B cell (primary cell): ENCODE results near the gene SLC27A1. TPM values are rescaled to one million over a fixed set of nuclear protein-coding genes. Genes with fewer than 3 reads are reported as not detected.

Experiments used
- ATAC-seq: fragments of 200-7000 bp; cut with Tn5 transposase; one replicate; pipeline ENCODE4 v1.10.0; 2021; ENCODE audit warnings: low read depth, mild to moderate bottlenecking, moderate number of reproducible peaks, moderate library complexity
- CTCF ChIA-PET: fragments of 350-600 bp; sonication (Branson Sonifier 250); formaldehyde crosslinking; loops from one replicate; lab custom pipeline; 2021; ENCODE audit warnings: antibody characterized with exemption, inconsistent platforms; lab: Charles Lee
- POLR2A ChIA-PET: fragments of 350-600 bp; sonication (Branson Sonifier 250); formaldehyde crosslinking; loops from one replicate; lab custom pipeline; 2021; ENCODE audit warnings: antibody characterized with exemption; lab: Charles Lee
- DNase-seq: peaks from one replicate; pipeline ENCODE4 v3.0.0; 2013
- H2AFZ ChIP-seq: 2 replicates; pipeline ENCODE4 v1.6.1; 2012; ENCODE audit warnings: mild to moderate bottlenecking, low read depth, low read length; ENCODE audit not compliant: insufficient read depth, poor library complexity, severe bottlenecking
- H3K27ac ChIP-seq, 2 donors: 1 replicate in 1 of 2; 2 replicates in 1 of 2; pipeline ENCODE4 v1.5.1; 2012 to 2013; ENCODE audit warnings: low read length in 2 of 2, mild to moderate bottlenecking in 2 of 2, moderate library complexity in 1 of 2
- H3K27me3 ChIP-seq, 4 experiments: fragments of 200-600 bp in 1 of 4; sonication (generic) in 1 of 4; replicated peaks in 1 of 4; 1 replicate in 2 of 4; 2 replicates in 2 of 4; pipeline versions ENCODE4 v1.6.1 to v1.7.0; 2013 to 2016; ENCODE audit warnings: low read length in 3 of 4, mild to moderate bottlenecking in 2 of 4, mixed read lengths in 1 of 4, moderate library complexity in 1 of 4; ENCODE audit not compliant: insufficient read depth in 4 of 4, control insufficient read depth in 3 of 4; ENCODE audit errors: control extremely low read depth in 1 of 4
- H3K36me3 ChIP-seq, 2 experiments: replicated peaks in 1 of 2; 1 replicate in 1 of 2; 2 replicates in 1 of 2; pipeline versions ENCODE4 v1.6.1 to v1.7.1; 2013; ENCODE audit warnings: low read length in 1 of 2; ENCODE audit not compliant: insufficient read depth in 2 of 2, control insufficient read depth in 1 of 2; ENCODE audit errors: control extremely low read depth in 1 of 2, extremely low read depth in 1 of 2
- H3K4me1 ChIP-seq, 2 donors: fragments of 200-600 bp in 1 of 2; sonication (generic) in 1 of 2; 1 replicate in 1 of 2; 2 replicates in 1 of 2; pipeline versions ENCODE4 v1.5.1 to v1.6.1; 2013 to 2017; ENCODE audit warnings: low read length in 2 of 2; ENCODE audit not compliant: control insufficient read depth in 2 of 2, insufficient read depth in 2 of 2
- H3K4me2 ChIP-seq: replicated peaks from 2 replicates; pipeline ENCODE3; 2012; ENCODE audit warnings: mild to moderate bottlenecking, low read depth, low read length; ENCODE audit not compliant: poor library complexity, severe bottlenecking
- H3K4me3 ChIP-seq, 5 experiments: fragments of 200-600 bp in 1 of 5; sonication (generic) in 1 of 5; 1 replicate in 3 of 5; 2 replicates in 2 of 5; pipeline versions ENCODE4 v1.5.1 to v1.7.0; 2011 to 2016; ENCODE audit warnings: low read length in 4 of 5, mild to moderate bottlenecking in 4 of 5, low read depth in 2 of 5, control low read depth in 1 of 5, moderate library complexity in 1 of 5; ENCODE audit not compliant: insufficient read depth in 1 of 5; ENCODE audit errors: control extremely low read depth in 1 of 5, extremely low read depth in 1 of 5
- H3K79me2 ChIP-seq: fragments of 200-600 bp; sonication (generic); one replicate; pipeline ENCODE4 v1.6.0; 2016; ENCODE audit warnings: low read length; ENCODE audit not compliant: control insufficient read depth, insufficient read depth
- H3K9ac ChIP-seq: fragments of 200-600 bp; sonication (generic); 2 replicates; pipeline ENCODE4 v1.6.1; 2017; ENCODE audit warnings: mild to moderate bottlenecking, low read length, moderate library complexity
- H3K9me3 ChIP-seq, 3 donors: one replicate each; pipeline versions ENCODE4 v1.6.1 to v1.7.1; 2013; ENCODE audit warnings: low read length in 2 of 3; ENCODE audit not compliant: control insufficient read depth in 2 of 3, insufficient read depth in 1 of 3; ENCODE audit errors: control extremely low read depth in 1 of 3
- H4K20me1 ChIP-seq: 2 replicates; pipeline ENCODE4 v1.6.0; 2012; ENCODE audit warnings: mild to moderate bottlenecking, low read length; ENCODE audit not compliant: insufficient read depth, control insufficient read depth, poor library complexity, severe bottlenecking
- H3K27ac Mint-ChIP-seq: one replicate; pipeline ENCODE4 v1.8.0; 2021; ENCODE audit warnings: mixed read lengths
- H3K27me3 Mint-ChIP-seq: one replicate; pipeline ENCODE4 v1.8.0; 2021; ENCODE audit warnings: mixed read lengths
- H3K4me1 Mint-ChIP-seq: one replicate; pipeline ENCODE4 v1.8.0; 2021; ENCODE audit warnings: mixed read lengths
- H3K4me3 Mint-ChIP-seq: one replicate; pipeline ENCODE4 v1.8.0; 2021; ENCODE audit warnings: mixed read lengths
- H3K9me3 Mint-ChIP-seq: one replicate; pipeline ENCODE4 v1.8.0; 2022; ENCODE audit warnings: mixed read lengths; ENCODE audit not compliant: insufficient read depth
- CTCF ChIP-seq: fragments of 200-600 bp; IDR thresholded peaks from one replicate; pipeline ENCODE4 v1.8.0; 2022; ENCODE audit warnings: antibody characterized with exemption, mild to moderate bottlenecking
- EZH2 ChIP-seq: IDR thresholded peaks from 2 replicates; pipeline ENCODE4 v1.6.1; 2012; ENCODE audit warnings: borderline replicate concordance, low read depth, mild to moderate bottlenecking, moderate library complexity, low read length; ENCODE audit not compliant: insufficient read depth, poor library complexity, severe bottlenecking
- WGBS: methylation state at CpG from one replicate; pipeline ENCODE4 v1.1.5; 2013; ENCODE audit warnings: missing lambda C conversion rate; ENCODE audit not compliant: insufficient coverage; 5-methylcytosine and 5-hydroxymethylcytosine counted together
- intact Hi-C: fragments of 100-400 bp; cut with micrococcal nuclease; formaldehyde crosslinking; loops from one replicate; pipeline ENCODE4 v1.10.0; 2022
- polyA plus RNA-seq: library from polyadenylated mRNA; depleted of rRNA; stranded (reverse); fragments of >200 nt; gene quantifications from 2 replicates; pipeline ENCODE4 v1.2.3, GENCODE V29; 2012
- total RNA-seq, 2 donors: library from RNA; stranded (reverse); fragments of 120-200 nt in 1 of 2; gene quantifications; 1 replicate in 1 of 2; 2 replicates in 1 of 2; pipeline versions ENCODE4 v1.2.3 to v1.2.4, GENCODE V29; 2013 to 2022

SLC27A1 gene
- total and polyA plus RNA-seq, 2 donors (not counting 1 experiment from before 2014, with no cell fraction given) = 5.1 to 9.5 TPM

- Histone ChIP-seq H3K4me1 (peaks cover 47 to 57% of the 10 kb centered on the region in 2 donors), H3K27ac (peak overlapping the region in 1 of 2 donors; percentile 24), H3K9me3 (peaks cover 0 to 10% (median 2%) of the 10 kb centered on the region in 3 donors), H3K36me3 (peaks cover 0 to 82% of the 10 kb centered on the region in 2 experiments), H3K27me3 (no peaks in the 10 kb centered on the region), H3K79me2 (peaks cover 86% of the 10 kb centered on the region), H4K20me1 (peaks cover 96% of the 10 kb centered on the region), H3K4me3 (no peak overlapping the region), H3K4me2 (no peak overlapping the region), H3K9ac (no peak overlapping the region), H2AFZ (no peak overlapping the region)
- intact Hi-C loops = no loop called here
- ATAC-seq = no peak
- peak overlapping the region; percentile 59 for H3K27ac Mint-ChIP-seq
- no peaks in the 10 kb centered on the region for H3K9me3 Mint-ChIP-seq
- H3K4me3 Mint-ChIP-seq = no peak overlapping the region
- TF ChIP-seq CTCF (no peak), EZH2 (no peak)
- 90% methylated on average over 4 of the region's 7 CpGs for WGBS
- H3K27me3 Mint-ChIP-seq = no peaks in the 10 kb centered on the region
- CTCF ChIA-PET = interaction anchor here (0.6 kb wide), 1 partner anchor 41 kb away, joined by 3 read pairs; no protein-coding TSS in a partner anchor
- peaks cover 50% of the 10 kb centered on the region for H3K4me1 Mint-ChIP-seq
- no peak for DNase-seq
- POLR2A ChIA-PET = no interaction called here
These were observed 62.2 kb downstream of the SLC27A1 start for GRCh38 chr19:17532557-17532956.

GRCh38 chr19:17534767-17535166 is 64.4 kb downstream of the SLC27A1 start:
- ATAC-seq (no peak), DNase-seq (no peak)
- no peak for TF ChIP-seq CTCF
- no peak for TF ChIP-seq EZH2
- POLR2A ChIA-PET = interaction anchor here (0.6 to 0.9 kb wide), 2 partner anchors 12 to 65 kb away, joined by 4 to 10 read pairs; partner anchors contain the start of gene SLC27A1
- Histone ChIP-seq H3K4me1 (peaks cover 47 to 61% of the 10 kb centered on the region in 2 donors), H3K79me2 (peaks cover 70% of the 10 kb centered on the region), H3K4me2 (no peak overlapping the region), H3K27ac (no peak overlapping the region), H2AFZ (no peak overlapping the region), H3K36me3 (peaks cover 1 to 82% of the 10 kb centered on the region in 2 experiments), H4K20me1 (peaks cover 96% of the 10 kb centered on the region), H3K27me3 (no peaks in the 10 kb centered on the region), H3K9me3 (peaks cover 0 to 9% (median 0%) of the 10 kb centered on the region in 3 donors), H3K9ac (no peak overlapping the region), H3K4me3 (no peak overlapping the region)
- no peaks in the 10 kb centered on the region for H3K27me3 Mint-ChIP-seq
- H3K27ac Mint-ChIP-seq = no peak overlapping the region
- no peak overlapping the region for H3K4me3 Mint-ChIP-seq
- H3K4me1 Mint-ChIP-seq = peaks cover 49% of the 10 kb centered on the region
- intact Hi-C loops = no loop called here
- CTCF ChIA-PET = no interaction called here
- no peaks in the 10 kb centered on the region for H3K9me3 Mint-ChIP-seq
